Adrenal gland (tissue), 12 donors: ENCODE data around the gene YAF2. TPM values are rescaled to one million over a fixed set of nuclear protein-coding genes. Genes with fewer than 3 reads are reported as not detected.

Experiments used
- DNase-seq, 7 donors: peaks; one replicate each; pipeline ENCODE4 v3.0.0-alpha.2; 2019 to 2020
- H3K27ac ChIP-seq, 5 donors: fragments of 200-600 bp; sonication (generic) in 4 of 5; 1 replicate in 3 of 5; 2 replicates in 2 of 5; pipeline versions ENCODE4 v1.5.1 to v1.8.0; 2016 to 2020; ENCODE audit warnings: mild to moderate bottlenecking in 1 of 5
- H3K27me3 ChIP-seq: fragments of 200-600 bp; 2 replicates; pipeline ENCODE4 v1.8.0; 2021
- H3K36me3 ChIP-seq, 2 donors: fragments of 200-600 bp; replicated peaks in 1 of 2; 1 replicate in 1 of 2; 2 replicates in 1 of 2; pipeline versions ENCODE4 v1.5.1 to v1.8.0; 2018 to 2022
- H3K4me1 ChIP-seq, 2 donors: fragments of 200-600 bp; replicated peaks in 1 of 2; 1 replicate in 1 of 2; 2 replicates in 1 of 2; pipeline versions ENCODE4 v1.5.1 to v1.8.0; 2018 to 2021
- H3K4me3 ChIP-seq, 4 donors: fragments of 200-600 bp; sonication (generic) in 3 of 4; one replicate each; pipeline ENCODE4 v1.5.1; 2016 to 2018
- H3K9me3 ChIP-seq, 3 donors: fragments of 200-600 bp; sonication (generic) in 1 of 3; replicated peaks in 1 of 3; 1 replicate in 2 of 3; 2 replicates in 1 of 3; pipeline versions ENCODE4 v1.5.1 to v1.8.0; 2016 to 2021
- CTCF ChIP-seq, 6 experiments: fragments of 450-650 bp in 4 of 6; fragments of 200-600 bp in 2 of 6; sonication (generic) in 1 of 6; IDR thresholded peaks; 1 replicate in 5 of 6; 2 replicates in 1 of 6; pipeline versions ENCODE4 v1.5.1 to v1.8.0; 2016 to 2021; ENCODE audit warnings: antibody characterized with exemption in 6 of 6, mild to moderate bottlenecking in 2 of 6, moderate library complexity in 1 of 6
- POLR2A ChIP-seq, 2 donors: fragments of 450-650 bp; IDR thresholded peaks; one replicate each; pipeline ENCODE4 v1.6.1; 2017; ENCODE audit warnings: antibody characterized with exemption in 2 of 2, mild to moderate bottlenecking in 2 of 2, moderate library complexity in 1 of 2
- WGBS, 4 donors: extraction: QIAGEN DNeasy Blood & Tissue Kit in 2 of 4; methylation state at CpG; one replicate each; pipeline versions ENCODE4 v1.1.5 to v1.1.7; 2013 to 2017; 5-methylcytosine and 5-hydroxymethylcytosine counted together
- intact Hi-C, 2 donors: fragments of 100-400 bp; cut with DNase I; formaldehyde crosslinking; loops; one replicate each; pipeline versions ENCODE4 v1.14.1 to v1.15.0; 2022 to 2023
- polyA plus RNA-seq, 3 donors: library from polyadenylated mRNA; stranded (reverse); fragments of 200-250 nt in 2 of 3; fragments of 350-450 nt in 1 of 3; fragmentation: Illumina TruSeq in 1 of 3; extraction: RNeasy Lipid Tissue Mini Kit (QIAGEN cat#74804) in 1 of 3; gene quantifications; one replicate each; pipeline ENCODE4 v1.2.3, GENCODE V29; 2013 to 2014
- total RNA-seq, 9 donors: library from RNA; depleted of rRNA in 4 of 9; stranded (reverse); fragments of >200 nt in 4 of 9; fragments of 120-200 nt in 1 of 9; fragmentation: NEBNext Ultra II Directional in 1 of 9; extraction: Animal tissue kit (Norgen Biotek cat#: 25700) in 1 of 9; gene quantifications; one replicate each; pipeline versions ENCODE4 v1.1.0 to v1.2.4, GENCODE V29; 2013 to 2023
- donor health status: healthy with polysubstance abuse.
- donor health status: Bipolar disorder and iron deficiency.
- donor health status: DM: yes; HTN: yes; CAD: no.
- donor health status: DM: no; HTN: no; CAD: no.
- donor health status: DM: no; HTN: no; CAD: no.
- donor health status: DM: yes; HTN: yes; CAD: no.

YAF2 gene
- total and polyA plus RNA-seq, 12 donors = 10.4 to 39.2 (median 24.6) TPM

GRCh38 chr12:42199007-42199406 is 39.0 kb downstream of the YAF2 start:
- Histone ChIP-seq H3K9me3 (no peaks in the 10 kb centered on the region), H3K27ac (no peak overlapping the region), H3K36me3 (no peaks in the 10 kb centered on the region), H3K4me3 (no peak overlapping the region), H3K4me1 (peaks cover 7 to 18% of the 10 kb centered on the region in 2 donors), H3K27me3 (no peaks in the 10 kb centered on the region)
- intact Hi-C loops = no loop called here
- no peak for TF ChIP-seq CTCF (IDR thresholded peaks at IDR 0.05)
- TF ChIP-seq POLR2A (IDR thresholded peaks at IDR 0.05) = no peak
- DNase-seq = no peak

GRCh38 chr12:42196723-42197603 is 41.1 kb downstream of the YAF2 start:
- intact Hi-C loops = no loop called here
- no peaks in the 10 kb centered on the region for H3K9me3 ChIP-seq
- no peak for DNase-seq
- WGBS, 4 donors = 94 to 98% (median 95%) methylated on average over 7 of the region's 7 CpGs
- peaks cover 7 to 18% of the 10 kb centered on the region in 2 donors for H3K4me1 ChIP-seq
- H3K4me3 ChIP-seq = no peak overlapping the region
- no peak overlapping the region for H3K27ac ChIP-seq
- H3K36me3 ChIP-seq = peaks cover 0 to 9% of the 10 kb centered on the region in 2 donors
- no peaks in the 10 kb centered on the region for H3K27me3 ChIP-seq
- no peak for TF ChIP-seq CTCF (IDR thresholded peaks at IDR 0.05)
- TF ChIP-seq POLR2A (IDR thresholded peaks at IDR 0.05) = no peak

GRCh38 chr12:42192686-42193085 is 45.4 kb downstream of the YAF2 start:
- Histone ChIP-seq H3K9me3 (no peaks in the 10 kb centered on the region), H3K4me1 (no peaks in the 10 kb centered on the region), H3K27ac (no peak overlapping the region), H3K4me3 (no peak overlapping the region), H3K36me3 (peaks cover 0 to 11% of the 10 kb centered on the region in 2 donors), H3K27me3 (no peaks in the 10 kb centered on the region)
- intact Hi-C loops = no loop called here
- WGBS, 4 donors = 94 to 99% (median 97%) methylated on average over 5 to 6 of the region's 6 CpGs
- DNase-seq = no peak
- TF ChIP-seq POLR2A (IDR thresholded peaks at IDR 0.05) (no peak), CTCF (IDR thresholded peaks at IDR 0.05) (no peak)

GRCh38 chr12:42192258-42192657 is 45.8 kb downstream of the YAF2 start:
- Histone ChIP-seq H3K27me3 (no peaks in the 10 kb centered on the region), H3K36me3 (peaks cover 0 to 11% of the 10 kb centered on the region in 2 donors), H3K4me3 (no peak overlapping the region), H3K4me1 (no peaks in the 10 kb centered on the region), H3K27ac (no peak overlapping the region), H3K9me3 (no peaks in the 10 kb centered on the region)
- WGBS, 4 donors = 90 to 100% (median 97%) methylated on average over 1 of the region's 1 CpG
- TF ChIP-seq CTCF (IDR thresholded peaks at IDR 0.05) = no peak
- TF ChIP-seq POLR2A (IDR thresholded peaks at IDR 0.05) = no peak
- intact Hi-C loops = no loop called here
- DNase-seq = no peak
